ENCODE measurements around the gene IFT81.

- TF ChIP-seq ZBTB21 (tag by site-specific recombination; IDR thresholded peaks at IDR 0.05) = no peak
- no peak for TF ChIP-seq ZBTB1 (tag by site-specific recombination; IDR thresholded peaks at IDR 0.05)
- TF ChIP-seq, protein P1, sequence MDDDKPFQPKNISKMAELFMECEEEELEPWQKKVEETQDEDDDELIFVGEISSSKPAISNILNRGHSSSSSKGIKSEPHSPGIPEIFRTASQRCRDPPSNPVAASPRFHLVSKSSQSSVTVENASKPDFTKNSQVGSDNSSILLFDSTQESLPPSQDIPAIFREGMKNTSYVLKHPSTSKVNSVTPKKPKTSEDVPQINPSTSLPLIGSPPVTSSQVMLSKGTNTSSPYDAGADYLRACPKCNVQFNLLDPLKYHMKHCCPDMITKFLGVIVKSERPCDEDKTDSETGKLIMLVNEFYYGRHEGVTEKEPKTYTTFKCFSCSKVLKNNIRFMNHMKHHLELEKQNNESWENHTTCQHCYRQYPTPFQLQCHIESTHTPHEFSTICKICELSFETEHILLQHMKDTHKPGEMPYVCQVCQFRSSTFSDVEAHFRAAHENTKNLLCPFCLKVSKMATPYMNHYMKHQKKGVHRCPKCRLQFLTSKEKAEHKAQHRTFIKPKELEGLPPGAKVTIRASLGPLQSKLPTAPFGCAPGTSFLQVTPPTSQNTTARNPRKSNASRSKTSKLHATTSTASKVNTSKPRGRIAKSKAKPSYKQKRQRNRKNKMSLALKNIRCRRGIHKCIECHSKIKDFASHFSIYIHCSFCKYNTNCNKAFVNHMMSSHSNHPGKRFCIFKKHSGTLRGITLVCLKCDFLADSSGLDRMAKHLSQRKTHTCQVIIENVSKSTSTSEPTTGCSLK (tag by site-specific recombination; IDR thresholded peaks at IDR 0.05) = no peak
- TF ChIP-seq ZNF510 (tag by site-specific recombination; IDR thresholded peaks at IDR 0.05; ENCODE audit: insufficient replicate concordance) = no peak
Observed at GRCh38 chr12:110199339-110200123, 75.4 kb downstream of the IFT81 start.
